HG02970 (cell line): ENCODE data around the gene GNG12.

Experiments
- ATAC-seq: cut with Tn5 transposase; IDR thresholded peaks from one replicate; pipeline ENCODE4 v1.9.1; 2021; ENCODE audit warnings: mild to moderate bottlenecking, moderate library complexity, moderate number of reproducible peaks; ENCODE audit not compliant: unreplicated experiment, low FRiP score

GNG12 gene

GRCh38 chr1:67816095-67816475 is 17.2 kb downstream of the GNG12 start:
- ATAC-seq = no peak

GRCh38 chr1:67815303-67816094 is 17.8 kb downstream of the GNG12 start:
- no peak for ATAC-seq

- no peak for ATAC-seq
Measured at GRCh38 chr1:67814121-67814772, 19.0 kb downstream of the GNG12 start.

GRCh38 chr1:67812226-67812625 is 21.0 kb downstream of the GNG12 start:
- no peak for ATAC-seq

DNA sequence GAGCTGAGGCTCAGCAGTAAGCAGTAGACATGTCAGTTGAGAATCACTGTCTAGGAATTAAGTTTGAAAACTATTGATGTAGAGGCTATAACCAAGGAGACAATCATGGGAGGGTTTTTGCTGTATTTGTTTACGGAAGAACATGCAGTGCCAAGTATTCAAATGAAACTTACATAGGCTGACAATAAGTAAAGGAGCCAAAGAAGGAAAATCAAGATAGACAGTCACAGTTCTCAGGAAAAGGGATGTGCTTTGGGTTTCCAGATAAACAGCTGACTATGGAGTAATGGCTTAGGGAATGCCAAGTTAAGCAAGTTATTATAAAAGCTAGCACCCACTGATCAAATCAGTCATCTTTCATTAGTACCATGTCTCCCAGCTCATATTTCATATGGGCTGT is 21.5 kb downstream of the GNG12 start:
- no peak for ATAC-seq

- ATAC-seq = no peak
Measured at GRCh38 chr1:67809887-67810286, 23.4 kb downstream of the GNG12 start.

GRCh38 chr1:67807282-67807681 is 26.0 kb downstream of the GNG12 start:
- ATAC-seq = no peak

- ATAC-seq = no peak
Measured at GRCh38 chr1:67804710-67805109, 28.6 kb downstream of the GNG12 start.

- no peak for ATAC-seq
Measured at GRCh38 chr1:67803380-67804279, 29.6 kb downstream of the GNG12 start.

- ATAC-seq = no peak
Measured at GRCh38 chr1:67802565-67802964, 30.7 kb downstream of the GNG12 start.

GRCh38 chr1:67801903-67802302 is 31.4 kb downstream of the GNG12 start:
- ATAC-seq = no peak

DNA sequence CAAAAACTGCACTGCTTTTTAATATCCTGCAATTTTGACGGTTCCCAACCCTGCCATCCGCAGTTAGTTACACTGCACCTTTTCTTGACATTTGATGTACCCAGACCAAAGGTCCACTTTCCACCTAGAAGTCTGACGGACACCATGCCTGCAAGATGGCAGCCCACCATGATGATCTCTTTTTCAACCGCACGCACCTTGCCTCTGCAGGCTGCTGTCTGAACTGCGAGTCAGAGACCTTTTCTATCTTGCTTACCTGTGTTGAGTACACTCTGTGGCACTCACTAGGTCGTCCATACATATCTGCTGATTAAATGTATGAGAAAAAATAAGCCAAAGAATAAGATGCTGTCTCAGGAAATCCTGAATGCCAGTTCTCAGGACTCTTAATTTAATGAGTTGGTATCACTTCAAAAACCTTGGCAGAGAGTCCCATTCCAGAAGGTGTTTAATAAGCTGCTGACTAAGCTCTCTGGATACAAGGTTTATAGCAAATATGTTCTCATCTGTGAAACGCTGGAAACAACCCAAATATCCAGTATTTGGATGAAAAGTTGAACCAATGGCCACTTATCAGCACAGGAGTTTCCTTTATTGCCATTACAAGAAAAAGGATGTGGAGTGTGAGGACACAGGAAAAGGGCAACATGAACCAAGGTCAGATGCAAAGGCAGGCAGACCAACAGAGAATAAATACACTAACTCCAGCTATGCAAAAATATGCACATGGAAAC is 37.9 kb downstream of the GNG12 start:
- no peak for ATAC-seq

- no peak for ATAC-seq
Measured at GRCh38 chr1:67793562-67793961, 39.7 kb downstream of the GNG12 start.

DNA sequence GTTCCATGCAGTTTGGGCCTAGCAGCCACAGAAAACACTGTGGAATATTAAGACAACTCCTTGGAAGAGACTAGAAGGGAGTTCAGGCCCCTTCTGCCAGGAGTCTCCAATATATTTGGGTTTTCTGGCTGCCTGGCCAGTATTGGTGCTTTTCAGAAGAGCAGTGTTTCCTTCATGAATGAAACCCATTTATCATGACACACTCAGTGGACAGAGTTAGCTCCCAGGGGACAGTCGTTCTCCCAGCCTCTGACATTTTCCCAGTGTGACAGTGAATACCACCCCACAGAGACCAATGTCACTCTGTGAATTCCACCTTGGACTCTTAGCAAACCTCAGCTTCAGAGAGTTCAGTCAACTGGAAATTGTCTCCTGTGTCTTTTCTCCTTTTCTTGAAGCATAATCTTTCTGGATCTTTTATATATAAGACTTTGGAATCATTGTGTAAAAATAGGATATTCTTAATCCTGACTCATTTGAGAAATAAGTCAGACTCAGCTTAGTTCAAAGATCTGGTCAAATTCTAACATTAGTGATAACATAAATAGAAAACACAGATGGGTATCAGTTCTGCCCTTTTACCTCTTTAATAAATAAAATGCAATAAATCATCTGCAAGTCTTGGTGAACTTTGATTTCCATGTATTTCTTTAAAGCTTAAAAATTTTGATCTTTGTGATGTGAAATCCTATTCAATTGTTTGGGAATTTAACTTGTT is 40.4 kb downstream of the GNG12 start:
- ATAC-seq = no peak

- ATAC-seq = no peak
Measured at GRCh38 chr1:67792103-67792502, 41.2 kb downstream of the GNG12 start.

- no peak for ATAC-seq
Measured at GRCh38 chr1:67791686-67792085, 41.6 kb downstream of the GNG12 start.

- no peak for ATAC-seq
Measured at GRCh38 chr1:67791261-67791660, 42.0 kb downstream of the GNG12 start.

- no peak for ATAC-seq
Measured at GRCh38 chr1:67790201-67790692, 43.0 kb downstream of the GNG12 start.

GRCh38 chr1:67789551-67789950 is 43.7 kb downstream of the GNG12 start:
- ATAC-seq = no peak

- no peak for ATAC-seq
Measured at GRCh38 chr1:67788904-67789303, 44.4 kb downstream of the GNG12 start.
